Heart right ventricle (tissue), 16 donors: ENCODE measurements around the gene UPK3B. TPM values are rescaled to one million over a fixed set of nuclear protein-coding genes. Genes with fewer than 3 reads are reported as not detected.
"Not testable (repeated sequence)": the region's sequence is repeated elsewhere in the genome, so short reads cannot be mapped to it uniquely, and the experiment has no call there.

Source experiments
- ATAC-seq, 8 donors: fragments of 200-7000 bp; cut with Tn5 transposase; one replicate each; pipeline ENCODE4 v1.9.1; 2020; ENCODE audit warnings: mild to moderate bottlenecking in 8 of 8, moderate library complexity in 8 of 8, moderate number of reproducible peaks in 1 of 8
- DNase-seq, 2 donors: peaks; one replicate each; pipeline ENCODE4 v3.0.0-alpha.2; 2020
- H3K27ac ChIP-seq, 10 donors: fragments of 200-600 bp; sonication (generic) in 2 of 10; one replicate each; pipeline versions ENCODE4 v1.5.0 to v1.8.0; 2020 to 2022; ENCODE audit warnings: mild to moderate bottlenecking in 3 of 10
- H3K27me3 ChIP-seq, 7 donors: fragments of 200-600 bp; one replicate each; pipeline ENCODE4 v1.8.0; 2021 to 2022; ENCODE audit warnings: mild to moderate bottlenecking in 2 of 7
- H3K36me3 ChIP-seq, 9 donors: fragments of 200-600 bp; sonication (generic) in 1 of 9; one replicate each; pipeline versions ENCODE4 v1.5.0 to v1.8.0; 2020 to 2022; ENCODE audit warnings: mild to moderate bottlenecking in 2 of 9
- H3K4me1 ChIP-seq, 9 donors: fragments of 200-600 bp; sonication (generic) in 1 of 9; one replicate each; pipeline versions ENCODE4 v1.5.0 to v1.8.0; 2020 to 2022; ENCODE audit warnings: mild to moderate bottlenecking in 4 of 9
- H3K4me3 ChIP-seq, 10 donors: fragments of 200-600 bp; sonication (generic) in 2 of 10; one replicate each; pipeline versions ENCODE4 v1.5.0 to v1.8.0; 2020 to 2022; ENCODE audit warnings: mild to moderate bottlenecking in 7 of 10, moderate library complexity in 2 of 10
- H3K9me3 ChIP-seq, 11 donors: fragments of 200-600 bp in 10 of 11; sonication (generic) in 2 of 11; one replicate each; pipeline versions ENCODE4 v1.5.0 to v1.8.0; 2013 to 2022; ENCODE audit warnings: mild to moderate bottlenecking in 2 of 11, control low read depth in 1 of 11, moderate library complexity in 1 of 11
- CTCF ChIP-seq, 9 donors: fragments of 200-600 bp; sonication (generic) in 2 of 9; IDR thresholded peaks; one replicate each; pipeline versions ENCODE4 v1.5.0 to v1.8.0; 2021 to 2022; ENCODE audit warnings: antibody characterized with exemption in 9 of 9, mild to moderate bottlenecking in 5 of 9, moderate library complexity in 1 of 9
- WGBS, 2 donors: extraction: QIAGEN DNeasy Blood & Tissue Kit; methylation state at CpG; one replicate each; pipeline ENCODE4 v1.1.7; 2013; ENCODE audit warnings: inconsistent platforms in 1 of 2; 5-methylcytosine and 5-hydroxymethylcytosine counted together
- intact Hi-C, 10 donors: fragments of 100-400 bp; cut with DNase I; formaldehyde crosslinking; loops; one replicate each; pipeline versions ENCODE4 v1.11.1 to v1.14.2; 2022
- polyA plus RNA-seq, 2 donors: library from polyadenylated mRNA; stranded (reverse); fragments of 200-250 nt; gene quantifications; one replicate each; pipeline ENCODE4 v1.2.3, GENCODE V29; 2013
- total RNA-seq, 10 donors: library from RNA; stranded (reverse); fragmentation: NEBNext Ultra II Directional in 3 of 10; extraction: Animal tissue kit (Norgen Biotek cat#: 25700) in 3 of 10; gene quantifications; one replicate each; pipeline versions ENCODE4 v1.2.1 to v1.2.4, GENCODE V29; 2021 to 2023
- donor health status: Arrhythmogenic right ventricular cardiomyopathy.
- donor health status: ischemic (EF 13 %, LVEDD 7.1; RV severe dilation, severe dysfunction).
- donor health status: healthy with polysubstance abuse.
- donor health status: DM: no; HTN: yes; CAD: no.
- donor health status: DM: no; HTN: no; CAD: no.
- donor health status: ischemic (EF 25% LVEDD 6.9; RV normal size, moderate dysfunction).
- donor health status: ischemic (EF 25% LVEDD 5.7; RV mildly dilated, moderate dysfunction).
- donor health status: healthy.
- donor health status: DM: yes; HTN: yes; CAD: no.
- donor health status: Ischemic cardiomyopathy.
- donor health status: ischemic (EF 35%, LVEDD 5.7; RV mildly dilated, moderate dysfunction).
- donor health status: nonischemic (EF 11% LVEDD 7.7; RV severe dilation, severe dysfunction).
- donor health status: DM: yes; HTN: yes; CAD: no.
- donor health status: PGD.
- donor health status: ischemic (EF 29% LVEDD 5.4; RV normal size, mild dysfunction).
- donor health status: nonischemic (EF 23%, LVEDD 6.1; RV moderate dilation, normal function).

The UPK3B gene
- total and polyA plus RNA-seq, 12 donors: 0.09 to 2.7 (median 0.53) TPM; not detected in 3

DNA sequence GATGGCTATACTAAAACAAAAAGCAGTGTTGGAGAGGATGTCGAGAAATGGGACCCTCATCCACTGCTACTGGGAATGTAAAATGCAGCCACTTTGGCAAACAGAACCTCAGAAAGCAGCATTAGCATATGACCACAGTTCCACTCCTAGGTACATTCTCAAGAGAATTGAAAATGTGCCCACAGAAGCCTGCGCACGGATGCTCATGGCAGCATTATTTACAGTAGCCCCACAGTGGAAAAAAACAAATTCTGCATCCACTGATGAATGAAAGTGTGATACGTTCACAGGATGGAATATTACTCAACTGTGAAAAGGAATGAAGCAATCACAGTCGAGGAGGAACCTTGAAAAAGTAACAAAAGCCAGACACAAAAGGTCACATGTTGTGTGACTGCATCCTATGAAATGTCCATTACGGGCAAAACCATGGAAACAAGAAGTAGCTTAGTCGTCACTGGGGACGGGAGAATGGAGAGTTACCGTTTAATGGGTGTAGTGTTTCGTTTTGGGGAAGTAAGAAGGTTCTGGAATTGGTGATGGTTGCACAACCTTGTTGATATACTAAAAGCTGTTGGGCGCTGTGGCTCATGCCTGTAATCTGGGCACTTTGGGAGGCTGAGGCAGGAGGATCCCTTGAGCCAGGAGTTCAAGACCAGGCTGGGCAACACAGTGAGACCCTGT is 2.5 kb upstream of the UPK3B start:
- H3K27ac ChIP-seq: peak overlapping the region in 1 of 10 donors; percentile 77
- H3K9me3 ChIP-seq: no peaks in the 10 kb centered on the region
- DNase-seq: no peak
- peaks cover 0 to 34% (median 5%) of the 10 kb centered on the region in 9 donors for H3K36me3 ChIP-seq
- H3K4me1 ChIP-seq: peaks cover 0 to 9% (median 0%) of the 10 kb centered on the region in 9 donors
- H3K4me3 ChIP-seq: no peak overlapping the region
- peak in 1 of 8 donors; percentile 3 for ATAC-seq
- 85 to 89% methylated on average over 11 of the region's 11 CpGs for WGBS, 2 donors
- no peaks in the 10 kb centered on the region for H3K27me3 ChIP-seq
- no peak for TF ChIP-seq CTCF (IDR thresholded peaks at IDR 0.05)
- intact Hi-C loops: loop anchor here in 1 of 10 donors (10.0 kb wide), 1 partner anchor 487 kb away; no protein-coding TSS in a partner anchor

GRCh38 chr7:76511200-76511910 is 1.0 kb downstream of the UPK3B start:
- DNase-seq, H3K27me3 ChIP-seq, H3K27ac ChIP-seq, intact Hi-C loops, H3K9me3 ChIP-seq, H3K4me3 ChIP-seq: not testable (repeated sequence)
- peaks cover 0 to 16% (median 6%) of the 10 kb centered on the region in 9 donors for H3K4me1 ChIP-seq
- ATAC-seq: peak in 1 of 8 donors; percentile 30
- WGBS, 2 donors: 69 to 74% methylated on average over 14 to 16 of the region's 24 CpGs
- peaks cover 0 to 15% (median 0%) of the 10 kb centered on the region in 9 donors for H3K36me3 ChIP-seq

GRCh38 chr7:76511911-76512885 is 1.8 kb downstream of the UPK3B start:
- peak; percentile 36 to 85 (median 72) for ATAC-seq
- H3K27ac ChIP-seq, intact Hi-C loops, DNase-seq, H3K27me3 ChIP-seq, H3K4me3 ChIP-seq, H3K9me3 ChIP-seq, H3K36me3 ChIP-seq: not testable (repeated sequence)
- WGBS, 2 donors: 80 to 88% methylated on average over 7 to 12 of the region's 31 CpGs
- H3K4me1 ChIP-seq: peaks cover 0 to 16% (median 6%) of the 10 kb centered on the region in 9 donors

GRCh38 chr7:76512941-76513816 is 2.8 kb downstream of the UPK3B start:
- DNase-seq (no peak), ATAC-seq (peak in 5 of 8 donors; percentile 11 to 41 (median 24))
- intact Hi-C loops: no loop called here
- Histone ChIP-seq H3K4me1 (peaks cover 0 to 16% (median 6%) of the 10 kb centered on the region in 9 donors), H3K4me3 (no peak overlapping the region), H3K9me3 (no peaks in the 10 kb centered on the region), H3K36me3 (no peaks in the 10 kb centered on the region), H3K27ac (no peak overlapping the region), H3K27me3 (no peaks in the 10 kb centered on the region)
- 50 to 59% methylated on average over 21 of the region's 21 CpGs for WGBS, 2 donors
- peak in 4 of 9 donors; percentile 6 to 22 (median 16) for TF ChIP-seq CTCF (IDR thresholded peaks at IDR 0.05)
